GM23338 (cell line): ENCODE results near the gene VPS45.

Source experiments
- CTCF ChIP-seq, 2 experiments: fragments of 200-600 bp in 1 of 2; sonication (generic) in 1 of 2; conservative IDR thresholded peaks; 2 replicates each; pipeline versions ENCODE4 v1.5.1 to v1.6.1; 2016 to 2017; ENCODE audit warnings: antibody characterized with exemption in 2 of 2, low read depth in 2 of 2, mild to moderate bottlenecking in 2 of 2, moderate library complexity in 1 of 2
- ETS1 ChIP-seq: IDR thresholded peaks from 2 replicates; pipeline ENCODE4 v1.6.1; 2016; ENCODE audit warnings: antibody characterized with exemption
- EZH2 ChIP-seq: fragments of 200-600 bp; sonication (generic); IDR thresholded peaks from one replicate; pipeline ENCODE4 v1.8.0; 2017; ENCODE audit warnings: antibody characterized with exemption, mild to moderate bottlenecking, low read depth; ENCODE audit not compliant: unreplicated experiment
- EZH2phosphoT487 ChIP-seq: fragments of 200-600 bp; sonication (generic); IDR thresholded peaks from one replicate; pipeline ENCODE4 v1.8.1; 2018; ENCODE audit warnings: antibody characterized with exemption; ENCODE audit not compliant: unreplicated experiment
- JUNB ChIP-seq: IDR thresholded peaks from one replicate; pipeline ENCODE4 v1.6.1; 2016; ENCODE audit warnings: antibody characterized with exemption; ENCODE audit not compliant: unreplicated experiment
- POLR2AphosphoS5 ChIP-seq: IDR thresholded peaks from 2 replicates; pipeline ENCODE4 v1.6.1; 2016; ENCODE audit warnings: antibody characterized with exemption, low read depth
- REST ChIP-seq: IDR thresholded peaks from one replicate; pipeline ENCODE4 v1.6.1; 2018; ENCODE audit warnings: antibody characterized with exemption; ENCODE audit not compliant: unreplicated experiment
- ZNF114 ChIP-seq: fragments of 250-450 bp; sonication (Bioruptor Pico); IDR thresholded peaks from 2 replicates; pipeline ENCODE4 v1.5.0; 2020; ENCODE audit warnings: mild to moderate bottlenecking, moderate library complexity

- TF ChIP-seq POLR2AphosphoS5 (no peak), EZH2phosphoT487 (no peak), CTCF (conservative IDR thresholded peaks at IDR 0.05; ENCODE audit: low read depth in 2 of 2) (no peak), JUNB (no peak), REST (no peak), ZNF114 (no peak), EZH2 (no peak), ETS1 (no peak)
Measured at GRCh38 chr1:150024156-150024555, 43.4 kb upstream of the VPS45 start.
